ENCODE data around the gene LSM14A. TPM values are rescaled to one million over a fixed set of nuclear protein-coding genes. Genes with fewer than 3 reads are reported as not detected.

LSM14A gene
- total RNA-seq, 2 donors from 2014 or later: 145 to 189 TPM

DNA sequence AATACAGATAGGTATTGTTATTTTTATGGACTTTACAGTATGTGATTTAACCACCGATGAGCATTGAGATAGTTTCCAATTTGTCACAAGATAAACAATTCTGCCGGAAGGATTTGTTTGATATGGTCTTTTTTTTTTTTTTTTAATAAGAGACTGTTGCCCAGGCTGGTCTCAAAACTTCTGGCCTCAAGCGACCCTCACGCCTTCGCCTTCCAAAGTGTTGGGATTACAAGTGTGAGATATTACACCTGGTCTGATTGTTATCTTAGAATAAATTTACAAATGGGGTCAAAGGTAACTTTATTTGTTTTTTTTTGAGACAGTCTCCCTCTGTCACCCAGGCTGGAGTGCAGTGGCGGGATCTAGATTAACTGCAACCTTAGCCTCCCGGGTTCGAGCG is 83.2 kb downstream of the LSM14A start:
- Histone ChIP-seq H3K36me3 (no peaks in the 10 kb centered on the region), H3K27me3 (replicated peaks; ENCODE audit: insufficient read depth) (no peaks in the 10 kb centered on the region), H3K4me1 (replicated peaks) (peaks cover 5% of the 10 kb centered on the region), H3K9me3 (no peaks in the 10 kb centered on the region), H3K4me3 (peak overlapping the region; percentile 85 to 88), H3K27ac (peak overlapping the region; percentile 97)
- TF ChIP-seq POLR2A (IDR thresholded peaks at IDR 0.05) (no peak), POLR2AphosphoS5 (IDR thresholded peaks at IDR 0.05) (no peak)
- TF ChIP-seq, protein P1, sequence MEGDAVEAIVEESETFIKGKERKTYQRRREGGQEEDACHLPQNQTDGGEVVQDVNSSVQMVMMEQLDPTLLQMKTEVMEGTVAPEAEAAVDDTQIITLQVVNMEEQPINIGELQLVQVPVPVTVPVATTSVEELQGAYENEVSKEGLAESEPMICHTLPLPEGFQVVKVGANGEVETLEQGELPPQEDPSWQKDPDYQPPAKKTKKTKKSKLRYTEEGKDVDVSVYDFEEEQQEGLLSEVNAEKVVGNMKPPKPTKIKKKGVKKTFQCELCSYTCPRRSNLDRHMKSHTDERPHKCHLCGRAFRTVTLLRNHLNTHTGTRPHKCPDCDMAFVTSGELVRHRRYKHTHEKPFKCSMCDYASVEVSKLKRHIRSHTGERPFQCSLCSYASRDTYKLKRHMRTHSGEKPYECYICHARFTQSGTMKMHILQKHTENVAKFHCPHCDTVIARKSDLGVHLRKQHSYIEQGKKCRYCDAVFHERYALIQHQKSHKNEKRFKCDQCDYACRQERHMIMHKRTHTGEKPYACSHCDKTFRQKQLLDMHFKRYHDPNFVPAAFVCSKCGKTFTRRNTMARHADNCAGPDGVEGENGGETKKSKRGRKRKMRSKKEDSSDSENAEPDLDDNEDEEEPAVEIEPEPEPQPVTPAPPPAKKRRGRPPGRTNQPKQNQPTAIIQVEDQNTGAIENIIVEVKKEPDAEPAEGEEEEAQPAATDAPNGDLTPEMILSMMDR (IDR thresholded peaks at IDR 0.05): no peak
- DNase-seq (ENCODE audit: low spot score): no peak
- WGBS: 51% methylated on average over 9 of the region's 9 CpGs
- intact Hi-C loops (cut with DNase I): loop anchor here (10.0 kb wide), 2 partner anchors 79 to 81 kb away; partner anchors contain the start of gene LSM14A

DNA sequence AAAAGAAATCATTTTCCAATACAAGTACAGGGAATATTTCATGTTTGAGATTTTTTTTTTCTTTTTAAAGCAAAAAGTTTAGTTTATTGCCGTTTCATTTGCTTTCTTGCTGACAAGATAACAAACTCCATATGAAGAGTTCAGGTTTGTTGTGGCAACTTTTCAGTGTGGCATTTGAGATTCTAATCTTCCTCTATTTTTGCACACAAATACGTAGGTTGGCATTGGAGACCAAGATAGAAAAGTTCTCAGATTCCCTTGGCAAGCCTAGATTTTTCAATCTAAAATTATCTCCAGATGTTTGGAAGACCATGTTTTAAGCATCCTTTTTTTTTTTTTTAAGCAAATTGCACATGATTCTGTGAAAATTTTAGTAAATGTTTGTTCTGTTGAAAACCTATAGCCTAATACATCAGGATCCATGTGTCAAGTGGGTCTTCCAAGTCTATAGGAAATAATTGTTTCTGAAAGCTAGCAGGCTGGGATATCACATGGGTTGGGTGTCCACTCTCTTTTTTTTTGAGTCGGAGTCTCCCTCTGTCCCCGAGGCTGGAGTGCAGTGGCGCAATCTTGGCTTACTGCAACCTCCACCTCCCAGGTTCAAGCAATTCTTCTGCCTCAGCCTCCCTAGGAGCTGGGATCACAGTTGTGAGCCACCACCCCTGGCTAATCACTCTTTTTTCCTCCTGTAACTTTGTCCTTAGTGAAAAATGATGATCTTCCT is 84.7 kb downstream of the LSM14A start:
- Histone ChIP-seq H3K4me3 (no peak overlapping the region), H3K27ac (peak overlapping the region in 1 of 2 donors; percentile 97), H3K9me3 (no peaks in the 10 kb centered on the region), H3K36me3 (no peaks in the 10 kb centered on the region), H3K4me1 (replicated peaks) (peaks cover 10% of the 10 kb centered on the region), H3K27me3 (replicated peaks; ENCODE audit: insufficient read depth) (no peaks in the 10 kb centered on the region)
- TF ChIP-seq, protein P1 (IDR thresholded peaks at IDR 0.05): no peak
- TF ChIP-seq POLR2AphosphoS5 (IDR thresholded peaks at IDR 0.05): no peak
- no peak for TF ChIP-seq POLR2A (IDR thresholded peaks at IDR 0.05)
- WGBS: 63% methylated on average over 5 of the region's 5 CpGs
- DNase-seq (ENCODE audit: low spot score): no peak
- intact Hi-C loops (cut with DNase I): loop anchor here (10.0 kb wide), 2 partner anchors 78 to 82 kb away; partner anchors contain the start of gene LSM14A

DNA sequence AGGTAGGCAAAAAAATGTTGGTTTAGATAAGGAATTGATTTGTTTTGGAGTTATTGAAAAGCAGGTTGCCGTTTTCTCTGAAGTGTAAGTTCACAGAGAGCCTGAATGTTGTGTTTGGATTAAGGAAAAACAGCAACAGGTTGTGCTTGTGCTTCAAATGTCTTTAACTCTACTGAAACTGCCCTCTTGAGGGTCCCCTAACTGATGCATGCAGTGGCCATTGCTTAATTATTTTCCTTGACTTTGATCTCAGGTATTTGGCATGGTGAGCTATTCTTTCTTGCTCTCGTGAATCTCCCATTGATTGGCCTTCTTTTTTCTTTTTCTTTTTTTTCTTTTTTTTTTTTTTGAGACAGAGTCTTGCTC is 85.2 kb downstream of the LSM14A start:
- H3K4me1 ChIP-seq (replicated peaks): peaks cover 10% of the 10 kb centered on the region
- 71% methylated on average over 2 of the region's 2 CpGs for WGBS
- no peak for DNase-seq (ENCODE audit: low spot score)
- no peaks in the 10 kb centered on the region for H3K27me3 ChIP-seq (replicated peaks; ENCODE audit: insufficient read depth)
- intact Hi-C loops (cut with DNase I): loop anchor here (10.0 kb wide), 2 partner anchors 77 to 83 kb away; partner anchors contain the start of gene LSM14A
- H3K36me3 ChIP-seq: no peaks in the 10 kb centered on the region
- no peak for TF ChIP-seq POLR2AphosphoS5 (IDR thresholded peaks at IDR 0.05)
- TF ChIP-seq, protein P1 (IDR thresholded peaks at IDR 0.05): no peak
- TF ChIP-seq POLR2A (IDR thresholded peaks at IDR 0.05): no peak
- no peak overlapping the region for H3K4me3 ChIP-seq
- peak overlapping the region in 1 of 2 donors; percentile 97 for H3K27ac ChIP-seq
- H3K9me3 ChIP-seq: no peaks in the 10 kb centered on the region

DNA sequence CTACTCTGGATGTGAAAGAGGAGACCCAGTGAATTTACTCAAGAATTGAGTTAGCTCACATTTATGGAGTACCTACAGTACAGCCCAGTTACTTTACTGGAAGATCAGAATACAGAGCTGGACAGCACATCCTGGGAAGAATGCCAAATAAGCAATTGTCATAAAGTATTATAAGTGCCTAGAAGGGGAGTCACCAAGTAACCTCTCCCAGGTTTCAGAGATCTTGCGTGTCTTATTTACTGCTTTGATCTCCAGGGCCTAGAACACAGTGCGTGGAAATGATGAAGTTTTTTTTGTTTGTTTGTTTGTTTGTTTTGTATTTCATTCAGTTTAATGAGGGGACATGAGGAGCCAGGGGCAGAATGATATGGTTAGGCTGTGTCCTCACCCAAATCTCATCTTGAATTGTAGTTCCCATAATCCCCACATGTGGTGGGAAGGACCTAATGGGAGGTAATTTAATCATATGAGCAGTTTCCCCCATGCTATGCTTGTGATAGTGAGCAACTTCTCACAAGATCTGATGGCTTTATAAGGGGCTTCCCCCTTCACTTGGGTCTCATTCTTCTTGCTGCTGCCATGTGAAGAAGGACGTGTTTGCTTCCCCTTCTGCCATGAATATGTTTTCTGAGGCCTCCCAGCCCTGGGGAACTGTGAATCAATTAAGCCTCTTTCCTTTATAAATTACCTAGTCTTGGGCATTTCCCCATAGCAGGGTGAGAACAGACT is 87.2 kb downstream of the LSM14A start:
- WGBS: 44% methylated on average over 3 of the region's 3 CpGs
- Histone ChIP-seq H3K4me3 (no peak overlapping the region), H3K9me3 (no peaks in the 10 kb centered on the region), H3K27ac (peak overlapping the region in 1 of 2 donors; percentile 34), H3K4me1 (replicated peaks) (peaks cover 10% of the 10 kb centered on the region), H3K36me3 (no peaks in the 10 kb centered on the region), H3K27me3 (replicated peaks; ENCODE audit: insufficient read depth) (no peaks in the 10 kb centered on the region)
- intact Hi-C loops (cut with DNase I): loop anchor here (10.0 kb wide), 2 partner anchors 75 to 85 kb away; partner anchors contain the start of gene LSM14A
- no peak for TF ChIP-seq POLR2A (IDR thresholded peaks at IDR 0.05)
- TF ChIP-seq, protein P1 (IDR thresholded peaks at IDR 0.05): no peak
- TF ChIP-seq POLR2AphosphoS5 (IDR thresholded peaks at IDR 0.05): peak; percentile 39
- DNase-seq (ENCODE audit: low spot score): no peak

Data from prostate gland (tissue), 2 donors.